DND-41 (cell line): Measurements from ENCODE around the gene MEFV.

ENCODE experiments used
- ATAC-seq: fragments of 200-7000 bp; cut with Tn5 transposase; 3 replicates; pipeline ENCODE4 v1.9.1; 2021; ENCODE audit warnings: low read depth; ENCODE audit not compliant: insufficient read depth
- DNase-seq: peaks from one replicate; pipeline ENCODE4 v3.0.0-alpha.2; 2020
- H2AFZ ChIP-seq: 2 replicates; pipeline ENCODE4 v1.6.0; 2012; ENCODE audit warnings: low read depth, low read length
- H3K27ac ChIP-seq: 2 replicates; pipeline ENCODE4 v1.5.1; 2012; ENCODE audit warnings: low read length, inconsistent platforms
- H3K27me3 ChIP-seq: fragments of 200-600 bp; sonication (generic); 2 replicates; pipeline ENCODE4 v1.6.0; 2012; ENCODE audit warnings: low read length, mild to moderate bottlenecking, inconsistent platforms; ENCODE audit not compliant: insufficient read depth, poor library complexity
- H3K36me3 ChIP-seq: 2 replicates; pipeline ENCODE4 v1.5.1; 2012; ENCODE audit warnings: low read length, inconsistent platforms; ENCODE audit not compliant: insufficient read depth
- H3K4me1 ChIP-seq: 2 replicates; pipeline ENCODE4 v1.5.1; 2012; ENCODE audit warnings: mild to moderate bottlenecking, low read length; ENCODE audit not compliant: insufficient read depth
- H3K4me2 ChIP-seq: 2 replicates; pipeline ENCODE4 v1.6.0; 2012; ENCODE audit warnings: mild to moderate bottlenecking, moderate library complexity, low read length, inconsistent platforms; ENCODE audit not compliant: insufficient read depth
- H3K4me3 ChIP-seq, 2 experiments: fragments of 200-600 bp in 1 of 2; shearing (Covaris generic) in 1 of 2; 2 replicates each; pipeline ENCODE4 v1.5.1; 2012 to 2016; ENCODE audit warnings: inconsistent platforms in 2 of 2, low read length in 2 of 2, mild to moderate bottlenecking in 2 of 2, low read depth in 1 of 2, moderate library complexity in 1 of 2
- H3K79me2 ChIP-seq: 2 replicates; pipeline ENCODE4 v1.6.0; 2012; ENCODE audit warnings: low read length, inconsistent platforms; ENCODE audit not compliant: insufficient read depth
- H3K9ac ChIP-seq: 2 replicates; pipeline ENCODE4 v1.6.0; 2012; ENCODE audit warnings: low read depth, mild to moderate bottlenecking, inconsistent platforms, low read length, moderate library complexity
- H3K9me3 ChIP-seq: 2 replicates; pipeline ENCODE4 v1.5.1; 2012; ENCODE audit warnings: low read length, moderate library complexity, mild to moderate bottlenecking, inconsistent platforms; ENCODE audit not compliant: insufficient read depth, severe bottlenecking
- H4K20me1 ChIP-seq: 2 replicates; pipeline ENCODE4 v1.6.0; 2012; ENCODE audit warnings: low read length; ENCODE audit not compliant: insufficient read depth
- EZH2 ChIP-seq: IDR thresholded peaks from 3 replicates; pipeline ENCODE4 v1.6.1; 2012; ENCODE audit warnings: borderline replicate concordance, low read depth, mild to moderate bottlenecking, moderate library complexity, low read length, inconsistent platforms; ENCODE audit not compliant: severe bottlenecking
- TF ChIP-seq, protein P1 (sequence below): IDR thresholded peaks from 2 replicates; pipeline ENCODE4 v1.5.1; 2012; ENCODE audit warnings: borderline replicate concordance, low read length, moderate library complexity, mild to moderate bottlenecking; ENCODE audit not compliant: poor library complexity, severe bottlenecking; ENCODE audit errors: extremely low read depth

The MEFV gene

GRCh38 chr16:3246876-3247275 is 9.6 kb downstream of the MEFV start:
- H3K36me3 ChIP-seq: no peaks in the 10 kb centered on the region
- H4K20me1 ChIP-seq: no peaks in the 10 kb centered on the region
- TF ChIP-seq, protein P1, sequence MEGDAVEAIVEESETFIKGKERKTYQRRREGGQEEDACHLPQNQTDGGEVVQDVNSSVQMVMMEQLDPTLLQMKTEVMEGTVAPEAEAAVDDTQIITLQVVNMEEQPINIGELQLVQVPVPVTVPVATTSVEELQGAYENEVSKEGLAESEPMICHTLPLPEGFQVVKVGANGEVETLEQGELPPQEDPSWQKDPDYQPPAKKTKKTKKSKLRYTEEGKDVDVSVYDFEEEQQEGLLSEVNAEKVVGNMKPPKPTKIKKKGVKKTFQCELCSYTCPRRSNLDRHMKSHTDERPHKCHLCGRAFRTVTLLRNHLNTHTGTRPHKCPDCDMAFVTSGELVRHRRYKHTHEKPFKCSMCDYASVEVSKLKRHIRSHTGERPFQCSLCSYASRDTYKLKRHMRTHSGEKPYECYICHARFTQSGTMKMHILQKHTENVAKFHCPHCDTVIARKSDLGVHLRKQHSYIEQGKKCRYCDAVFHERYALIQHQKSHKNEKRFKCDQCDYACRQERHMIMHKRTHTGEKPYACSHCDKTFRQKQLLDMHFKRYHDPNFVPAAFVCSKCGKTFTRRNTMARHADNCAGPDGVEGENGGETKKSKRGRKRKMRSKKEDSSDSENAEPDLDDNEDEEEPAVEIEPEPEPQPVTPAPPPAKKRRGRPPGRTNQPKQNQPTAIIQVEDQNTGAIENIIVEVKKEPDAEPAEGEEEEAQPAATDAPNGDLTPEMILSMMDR: no peak
- TF ChIP-seq EZH2: no peak
- no peak overlapping the region for H2AFZ ChIP-seq
- no peak overlapping the region for H3K27ac ChIP-seq
- no peak overlapping the region for H3K9ac ChIP-seq
- H3K9me3 ChIP-seq: no peaks in the 10 kb centered on the region
- H3K27me3 ChIP-seq: no peaks in the 10 kb centered on the region
- H3K79me2 ChIP-seq: no peaks in the 10 kb centered on the region
- ATAC-seq (no peak), DNase-seq (no peak)
- no peak overlapping the region for H3K4me3 ChIP-seq
- no peak overlapping the region for H3K4me2 ChIP-seq
- no peaks in the 10 kb centered on the region for H3K4me1 ChIP-seq

GRCh38 chr16:3246002-3246401 is 10.4 kb downstream of the MEFV start:
- H3K4me1 ChIP-seq: no peaks in the 10 kb centered on the region
- TF ChIP-seq EZH2: no peak
- TF ChIP-seq, protein P1: no peak
- H4K20me1 ChIP-seq: no peaks in the 10 kb centered on the region
- no peak overlapping the region for H3K27ac ChIP-seq
- no peak overlapping the region for H3K4me3 ChIP-seq
- H3K9me3 ChIP-seq: no peaks in the 10 kb centered on the region
- H3K79me2 ChIP-seq: no peaks in the 10 kb centered on the region
- H3K4me2 ChIP-seq: no peak overlapping the region
- ATAC-seq (no peak), DNase-seq (no peak)
- H2AFZ ChIP-seq: no peak overlapping the region
- H3K9ac ChIP-seq: no peak overlapping the region
- no peaks in the 10 kb centered on the region for H3K36me3 ChIP-seq
- no peaks in the 10 kb centered on the region for H3K27me3 ChIP-seq

DNA sequence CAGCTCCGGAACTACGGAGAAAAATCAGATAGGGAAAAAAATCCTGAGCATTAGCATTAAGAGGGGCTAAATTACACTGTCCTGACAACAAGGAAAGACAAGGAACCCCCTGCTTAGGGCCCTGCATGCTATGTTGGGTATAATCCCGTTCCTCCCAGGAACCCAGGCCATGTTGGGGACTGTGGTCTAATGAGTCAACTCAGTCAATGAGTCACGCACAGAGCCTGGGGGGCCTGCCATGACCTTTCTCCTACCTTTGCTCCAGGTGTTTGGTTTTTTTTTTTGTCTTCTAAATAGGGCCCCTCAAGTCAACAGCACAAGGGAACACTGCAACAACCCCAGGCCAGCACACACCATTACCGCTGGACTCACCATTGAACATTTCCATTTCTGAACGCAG is 12.6 kb downstream of the MEFV start:
- no peak overlapping the region for H3K9ac ChIP-seq
- H3K27ac ChIP-seq: no peak overlapping the region

More for the DNA sequence above, 12.6 kb downstream of the MEFV start:
- Histone ChIP-seq H3K4me1 (no peaks in the 10 kb centered on the region), H3K4me2 (no peak overlapping the region), H3K36me3 (no peaks in the 10 kb centered on the region), H3K9me3 (no peaks in the 10 kb centered on the region), H3K4me3 (no peak overlapping the region), H3K79me2 (no peaks in the 10 kb centered on the region), H4K20me1 (no peaks in the 10 kb centered on the region), H3K27me3 (no peaks in the 10 kb centered on the region), H2AFZ (no peak overlapping the region)
- DNase-seq: no peak
- TF ChIP-seq, protein P1: no peak
- TF ChIP-seq EZH2: no peak
- no peak for ATAC-seq
